GM19043 (cell line): Measurements from ENCODE around the gene COPS6.
"Not testable (repeated sequence)": the region's sequence is repeated elsewhere in the genome, so short reads cannot be mapped to it uniquely, and the experiment has no call there.

Source experiments
- ATAC-seq: cut with Tn5 transposase; IDR thresholded peaks from one replicate; pipeline ENCODE4 v1.9.1; 2021; ENCODE audit warnings: low read depth; ENCODE audit not compliant: unreplicated experiment

Gene COPS6

DNA sequence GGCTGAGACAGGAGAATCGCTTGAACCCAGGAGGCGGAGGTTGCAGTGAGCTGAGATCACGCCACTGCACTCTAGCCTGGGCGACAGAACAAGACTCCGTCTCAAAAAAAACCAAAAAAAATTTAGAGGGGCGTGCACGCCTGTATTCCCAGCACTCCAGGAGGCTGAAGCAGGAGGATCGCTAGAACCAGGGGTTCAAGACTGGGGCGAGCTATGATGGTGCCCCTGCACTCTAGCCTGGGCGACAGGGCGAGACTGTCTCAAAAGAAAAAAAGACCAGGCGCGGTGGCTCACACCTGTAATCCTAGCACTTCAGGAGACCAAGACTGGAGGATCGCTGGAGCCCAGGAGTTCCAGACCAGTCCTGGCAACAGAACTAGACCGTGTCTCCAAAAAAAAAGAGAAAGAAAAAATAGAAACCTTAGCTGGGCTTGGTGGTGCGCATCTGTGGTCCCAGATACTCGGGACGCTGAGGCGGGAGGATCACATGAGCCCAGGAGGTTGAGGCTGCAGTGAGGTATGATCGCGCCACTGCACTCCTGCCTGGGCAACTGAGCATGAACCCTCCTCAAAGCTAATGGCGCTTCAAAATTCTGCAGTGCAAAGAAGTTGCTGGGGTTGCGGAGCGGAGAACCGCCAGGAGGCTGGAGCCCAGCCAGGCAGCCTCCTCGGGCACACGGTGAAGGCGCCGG lies 37.6 kb downstream of the COPS6 start:
- ATAC-seq, result peak; percentile 10

- ATAC-seq, result peak; percentile 50
Observed at GRCh38 chr7:100126931-100127865, 38.4 kb downstream of the COPS6 start, which contains the start of gene MBLAC1. Gene MBLAC1 (plus strand): TSS chr7:100126967. CDS start chr7:100127396, 429 bp downstream.

DNA sequence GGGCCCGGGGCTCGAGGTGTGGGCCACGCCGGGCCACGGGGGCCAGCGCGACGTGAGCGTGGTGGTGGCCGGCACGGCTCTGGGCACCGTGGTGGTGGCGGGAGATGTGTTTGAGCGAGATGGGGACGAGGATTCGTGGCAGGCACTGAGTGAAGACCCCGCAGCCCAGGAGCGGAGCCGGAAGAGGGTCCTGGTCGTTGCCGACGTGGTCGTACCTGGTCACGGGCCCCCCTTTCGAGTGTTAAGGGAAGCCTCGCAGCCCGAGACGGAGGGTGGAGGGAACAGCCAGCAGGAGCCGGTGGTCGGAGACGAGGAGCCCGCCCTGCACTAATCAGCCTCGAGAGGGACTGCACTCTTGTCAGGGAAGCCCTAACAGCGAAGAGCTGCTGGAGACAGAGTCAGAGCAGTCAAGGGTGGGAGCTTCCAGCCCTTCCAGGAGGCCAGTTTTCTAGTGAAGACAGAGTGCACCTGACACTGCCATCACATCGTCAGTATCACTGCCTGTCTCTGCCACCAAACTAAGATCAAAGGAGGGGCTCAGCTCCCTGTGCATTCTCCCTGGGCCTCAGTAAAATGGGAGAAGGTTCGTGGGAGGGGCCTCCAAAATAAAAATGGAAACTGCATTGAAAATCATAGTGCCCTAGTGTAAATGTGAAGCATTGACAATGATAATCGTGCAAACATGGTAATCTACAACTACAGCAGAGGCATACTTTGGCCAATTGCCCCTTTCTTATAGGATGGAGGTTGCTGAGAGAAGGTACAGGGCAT lies 39.3 kb downstream of the COPS6 start:
- no peak for ATAC-seq

- ATAC-seq, result no peak
Observed at GRCh38 chr7:100128637-100128963, 39.8 kb downstream of the COPS6 start.

- not testable (repeated sequence) for ATAC-seq
Observed at GRCh38 chr7:100130220-100130607, 41.4 kb downstream of the COPS6 start.

DNA sequence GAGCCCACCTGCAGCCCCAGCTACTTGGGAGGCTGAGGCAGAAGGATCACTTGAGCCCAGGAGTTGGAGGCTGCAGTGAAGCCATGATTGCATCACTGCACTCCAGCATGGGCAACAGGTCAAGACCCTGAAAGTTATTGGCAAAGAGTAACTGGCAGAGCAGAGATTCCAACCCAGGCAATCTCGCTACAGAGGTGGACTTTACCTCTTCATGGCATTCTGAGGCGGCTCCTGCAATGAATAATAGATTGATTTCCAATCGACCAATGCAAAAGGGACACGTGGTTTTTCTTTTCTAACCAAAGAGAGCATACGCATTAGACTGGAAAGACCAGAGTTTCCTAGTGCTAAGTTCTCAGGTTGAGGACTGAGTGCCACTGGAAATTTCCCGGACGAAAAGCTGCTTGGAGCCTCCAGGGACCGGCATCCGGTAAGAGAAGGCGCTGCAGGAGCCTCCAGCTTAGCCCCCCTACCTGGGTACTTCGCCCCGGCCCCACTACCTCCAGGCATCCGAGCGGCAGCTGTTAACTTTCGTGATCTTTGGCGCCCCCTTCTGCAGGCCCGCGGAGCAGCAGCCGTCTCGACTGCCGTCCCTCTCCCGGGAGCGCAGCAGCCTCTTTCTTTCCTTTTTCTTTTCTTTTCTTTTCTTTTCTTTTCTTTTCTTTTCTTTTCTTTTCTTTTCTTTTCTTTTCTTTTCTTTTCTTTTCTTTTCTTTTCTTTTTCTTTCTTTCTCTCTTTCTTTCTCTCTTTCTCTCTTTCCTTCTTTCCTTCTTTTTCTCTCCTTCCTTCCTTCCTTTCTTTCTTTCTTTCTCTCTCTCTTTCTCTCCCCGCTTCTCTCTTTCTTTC lies 42.1 kb downstream of the COPS6 start:
- no peak for ATAC-seq

- ATAC-seq, result no peak
Observed at GRCh38 chr7:100132126-100132525, 43.4 kb downstream of the COPS6 start.

GRCh38 chr7:100132697-100133151 lies 44.0 kb downstream of the COPS6 start:
- no peak for ATAC-seq

GRCh38 chr7:100137851-100138760 lies 49.3 kb downstream of the COPS6 start:
- ATAC-seq, result no peak

GRCh38 chr7:100141555-100141949 lies 52.8 kb downstream of the COPS6 start:
- ATAC-seq, result no peak
